Coronary artery (tissue), 2 donors: ENCODE data around the gene TUBA4A.

ENCODE experiments used
- DNase-seq: peaks from one replicate; pipeline ENCODE4 v3.0.0-alpha.2; 2017; ENCODE audit warnings: low spot score
- H3K27ac ChIP-seq, 2 donors: fragments of 200-600 bp; sonication (generic); one replicate each; pipeline ENCODE4 v1.5.1; 2016 to 2019
- H3K4me3 ChIP-seq: fragments of 200-600 bp; sonication (generic); 2 replicates; pipeline ENCODE4 v1.5.1; 2016; ENCODE audit warnings: mild to moderate bottlenecking, moderate library complexity
- TF ChIP-seq, protein P1 (sequence below): fragments of 200-600 bp; sonication (generic); IDR thresholded peaks from one replicate; pipeline ENCODE4 v1.5.1; 2019; ENCODE audit warnings: antibody characterized with exemption

The TUBA4A gene

DNA sequence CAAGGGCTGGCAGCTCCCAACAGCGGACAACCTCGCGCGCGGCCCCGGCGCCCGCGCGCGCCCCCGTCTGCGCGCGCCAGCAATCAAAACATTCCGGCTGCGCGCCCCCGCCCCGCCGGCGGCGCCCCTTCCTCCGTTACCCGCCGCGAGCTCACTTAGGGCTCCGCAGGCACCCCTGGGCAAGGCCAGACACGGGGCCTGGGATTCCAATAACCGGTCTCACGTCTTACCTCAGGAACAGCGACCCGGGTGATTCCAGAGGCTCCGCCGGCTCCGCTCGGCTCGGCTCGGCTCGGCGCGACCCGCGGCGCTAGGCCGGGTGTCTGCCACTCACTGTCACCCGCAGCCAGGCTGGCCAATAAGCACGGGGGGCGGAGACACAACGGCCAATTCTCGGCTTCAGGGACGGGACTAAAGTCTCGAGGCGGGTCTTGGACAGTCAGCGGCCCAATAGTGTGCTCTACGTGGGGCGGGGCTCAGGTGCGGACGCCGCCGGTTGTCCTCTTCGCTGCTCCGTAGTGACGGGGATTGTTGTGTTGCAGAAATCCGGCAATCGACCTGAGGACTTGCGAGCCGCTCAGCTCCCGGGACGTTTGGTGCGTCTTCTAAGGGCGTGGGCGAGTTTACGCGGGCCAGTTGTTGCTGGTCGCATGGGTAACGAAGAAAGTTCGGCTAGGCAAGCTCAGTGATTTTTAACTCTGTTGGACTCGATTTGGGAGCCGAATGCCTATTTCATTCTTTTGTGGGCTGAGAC lies 24.2 kb downstream of the TUBA4A start, which contains the start of the genes ANKZF1 and ATG9A:
Gene ANKZF1, plus strand, starts transcription at position 502 of the 754 bp plus-strand sequence. CDS start 452 bp downstream, outside the sequence.
Gene ATG9A, minus strand, starts transcription at position 332 of the 754 bp plus-strand sequence. CDS start 1,612 bp downstream, outside the sequence.
- Histone ChIP-seq H3K27ac (peak within 1 kb of the TSS; percentile 91 to 96), H3K4me3 (peak within 1 kb of the TSS; percentile 86)
- TF ChIP-seq, protein P1, sequence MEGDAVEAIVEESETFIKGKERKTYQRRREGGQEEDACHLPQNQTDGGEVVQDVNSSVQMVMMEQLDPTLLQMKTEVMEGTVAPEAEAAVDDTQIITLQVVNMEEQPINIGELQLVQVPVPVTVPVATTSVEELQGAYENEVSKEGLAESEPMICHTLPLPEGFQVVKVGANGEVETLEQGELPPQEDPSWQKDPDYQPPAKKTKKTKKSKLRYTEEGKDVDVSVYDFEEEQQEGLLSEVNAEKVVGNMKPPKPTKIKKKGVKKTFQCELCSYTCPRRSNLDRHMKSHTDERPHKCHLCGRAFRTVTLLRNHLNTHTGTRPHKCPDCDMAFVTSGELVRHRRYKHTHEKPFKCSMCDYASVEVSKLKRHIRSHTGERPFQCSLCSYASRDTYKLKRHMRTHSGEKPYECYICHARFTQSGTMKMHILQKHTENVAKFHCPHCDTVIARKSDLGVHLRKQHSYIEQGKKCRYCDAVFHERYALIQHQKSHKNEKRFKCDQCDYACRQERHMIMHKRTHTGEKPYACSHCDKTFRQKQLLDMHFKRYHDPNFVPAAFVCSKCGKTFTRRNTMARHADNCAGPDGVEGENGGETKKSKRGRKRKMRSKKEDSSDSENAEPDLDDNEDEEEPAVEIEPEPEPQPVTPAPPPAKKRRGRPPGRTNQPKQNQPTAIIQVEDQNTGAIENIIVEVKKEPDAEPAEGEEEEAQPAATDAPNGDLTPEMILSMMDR: no peak
- peak; percentile 100 for DNase-seq

DNA sequence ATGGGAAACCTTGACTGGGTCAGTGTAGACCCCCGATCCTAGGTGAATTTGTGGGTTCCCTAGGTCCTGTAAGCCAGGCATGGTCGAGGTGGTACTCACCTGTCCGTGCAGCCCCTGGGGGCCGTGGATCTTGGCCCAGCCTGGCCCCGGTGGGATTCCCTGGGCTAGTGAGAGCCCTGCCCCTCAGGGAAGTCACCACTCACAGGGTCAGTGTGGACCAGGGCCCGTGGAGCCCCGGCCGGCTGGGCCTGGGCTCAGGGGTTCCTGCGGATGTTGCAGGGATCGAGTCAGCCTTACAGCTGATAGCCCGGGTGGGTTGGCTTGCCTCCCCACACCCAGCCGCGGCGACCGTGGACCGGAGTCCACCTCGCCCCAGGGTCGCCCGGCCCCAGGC lies 24.8 kb downstream of the TUBA4A start:
- Histone ChIP-seq H3K27ac (peak overlapping the region; percentile 91 to 96), H3K4me3 (peak overlapping the region; percentile 86)
- DNase-seq: no peak
- TF ChIP-seq, protein P1: no peak

DNA sequence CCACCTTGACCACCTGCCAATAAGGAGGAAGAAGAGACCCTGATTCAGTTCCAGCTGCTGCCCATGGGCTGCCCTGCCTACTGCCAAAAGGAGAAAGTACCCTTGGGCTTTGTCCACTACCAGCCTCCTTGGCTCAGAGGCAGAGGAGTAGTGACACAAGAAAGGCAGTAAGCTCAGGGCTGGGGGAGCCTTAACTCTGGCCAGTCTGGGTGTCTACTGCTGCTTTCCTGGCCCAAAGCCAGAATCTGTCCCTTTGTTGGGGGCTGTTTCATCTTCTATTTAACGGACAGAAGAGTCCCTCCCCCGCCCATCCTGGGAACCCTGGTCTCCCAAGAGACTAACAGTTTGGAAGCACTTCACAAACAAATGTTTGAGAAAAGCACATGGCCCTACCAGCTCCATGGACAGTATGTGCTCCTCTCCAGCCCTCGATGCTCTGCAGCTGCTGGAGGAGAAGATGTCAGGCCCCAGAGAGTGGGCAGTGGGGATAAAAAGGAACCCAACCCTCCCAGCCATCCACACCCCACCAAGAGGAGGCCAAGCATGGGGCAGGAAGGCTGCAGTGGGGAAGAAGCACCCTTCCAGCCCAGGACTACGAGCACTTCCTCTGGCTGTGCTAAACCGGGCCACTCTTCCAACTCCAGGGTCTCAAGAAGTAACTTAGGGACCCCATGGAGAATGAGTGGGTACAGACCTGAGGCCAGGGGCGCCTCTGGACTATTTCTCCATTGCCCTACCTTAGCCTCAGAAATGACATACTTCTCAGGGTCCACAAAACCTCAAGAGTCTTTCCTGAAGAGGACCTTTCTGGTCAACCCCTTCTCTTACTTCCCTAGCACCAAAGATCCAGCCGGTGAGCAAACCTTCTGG lies 25.4 kb downstream of the TUBA4A start:
- no peak for DNase-seq
- Histone ChIP-seq H3K27ac (peak overlapping the region; percentile 91 to 96), H3K4me3 (peak overlapping the region; percentile 86)
- TF ChIP-seq, protein P1: no peak

DNA sequence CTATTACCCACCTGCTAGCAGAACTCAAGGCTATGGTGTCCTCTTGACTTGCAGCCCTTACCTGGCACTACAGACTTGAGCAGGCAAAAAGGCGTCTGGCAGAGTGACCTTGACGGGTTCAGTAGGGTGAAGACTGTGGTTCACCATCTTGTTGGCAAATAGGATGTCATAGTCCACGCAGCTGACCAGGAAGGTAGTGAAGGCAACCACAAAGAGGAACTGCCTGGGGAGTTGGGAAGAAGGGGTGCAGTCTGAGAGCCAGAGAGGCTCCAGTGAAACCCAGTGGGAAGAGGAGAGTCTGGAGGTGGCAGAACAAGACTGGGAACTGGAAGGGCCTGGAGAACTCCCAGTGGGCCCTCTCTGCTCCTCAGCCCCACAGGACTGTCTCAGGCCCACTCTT lies 28.4 kb downstream of the TUBA4A start:
- no peak for DNase-seq
- TF ChIP-seq, protein P1: no peak
- H3K27ac ChIP-seq: no peak overlapping the region
- no peak overlapping the region for H3K4me3 ChIP-seq

DNA sequence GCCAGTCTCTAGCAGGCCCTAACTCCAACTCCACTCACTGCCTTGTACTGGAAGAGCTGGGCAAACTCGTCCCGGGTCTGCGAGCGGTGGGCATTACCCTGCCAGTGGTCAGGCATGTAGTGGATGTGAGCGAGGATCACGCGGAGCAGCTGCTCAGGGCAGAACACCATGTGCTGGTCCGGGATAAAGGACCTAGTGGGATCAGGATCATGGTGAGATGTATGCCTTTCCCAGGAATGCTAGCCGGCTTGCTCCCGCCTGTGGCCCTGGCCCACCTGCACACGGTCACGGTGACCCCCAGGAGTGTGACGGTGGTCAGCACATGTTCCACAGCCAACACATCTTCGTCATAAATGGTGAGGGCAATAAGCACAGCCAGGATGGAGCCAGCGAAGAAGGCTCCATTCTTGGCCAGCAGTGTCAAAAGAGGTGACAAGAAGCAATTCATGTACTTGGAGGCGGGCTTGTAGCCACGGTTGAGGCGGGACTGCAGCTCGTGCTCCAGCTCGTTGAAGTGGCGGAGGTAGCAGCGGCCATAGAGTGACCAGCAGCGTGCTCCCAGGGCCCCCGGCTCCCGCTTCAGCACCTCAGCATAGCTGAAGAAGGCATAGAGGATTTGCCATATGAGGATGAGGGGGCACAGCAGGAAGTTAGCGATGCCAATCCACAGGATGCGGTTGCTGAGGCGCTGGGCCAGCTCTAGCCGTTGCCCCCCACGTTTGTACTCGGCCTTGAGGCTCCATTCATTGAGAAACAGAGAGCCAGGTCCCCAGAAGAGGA lies 29.7 kb downstream of the TUBA4A start:
- TF ChIP-seq, protein P1: no peak
- H3K27ac ChIP-seq: no peak overlapping the region

DNA sequence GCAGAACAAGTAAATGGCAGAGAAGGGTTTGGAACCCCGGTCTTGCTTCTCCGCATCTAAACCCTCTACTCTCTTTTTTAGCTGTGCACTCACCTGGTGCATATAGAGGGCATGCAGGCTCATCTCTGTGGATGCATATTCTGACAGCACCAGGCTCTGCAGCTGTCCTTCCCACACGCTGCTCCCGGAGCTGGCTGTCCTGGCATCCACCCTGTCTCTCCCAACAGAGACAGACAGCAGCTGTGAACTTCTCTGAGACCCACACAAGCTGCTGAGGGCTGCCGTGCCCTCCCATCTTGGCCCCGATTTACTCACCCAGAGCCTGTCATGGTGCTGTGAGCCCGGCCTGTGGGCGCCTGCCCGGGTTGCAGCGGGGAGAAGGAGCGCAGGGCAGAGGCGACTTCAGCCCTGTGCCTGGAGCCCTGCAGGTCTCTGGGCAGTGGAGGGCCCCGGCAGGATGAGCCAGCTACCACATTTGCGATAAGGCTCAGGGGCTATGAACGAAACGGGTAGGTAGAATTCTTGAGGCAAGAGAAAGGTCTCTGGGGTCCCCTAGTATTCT lies 31.7 kb downstream of the TUBA4A start:
- TF ChIP-seq, protein P1: no peak
- no peak for DNase-seq
- no peak overlapping the region for H3K27ac ChIP-seq
- H3K4me3 ChIP-seq: no peak overlapping the region

More for the DNA sequence above, 29.7 kb downstream of the TUBA4A start:
- DNase-seq: no peak
- H3K4me3 ChIP-seq: no peak overlapping the region
